WTC11 (cell line): ENCODE results near the gene HIPK2.

Source experiments
- ZNF121 ChIP-seq: sonication (generic); formaldehyde crosslinking; IDR thresholded peaks from 2 replicates; pipeline ENCODE4 v1.8.0; 2023; ENCODE audit warnings: missing genetic modification reagents
- TF ChIP-seq, protein P1 (sequence below): fragments of 200-600 bp; IDR thresholded peaks from 2 replicates; pipeline ENCODE4 v1.8.0; 2022; ENCODE audit warnings: antibody characterized with exemption
- TF ChIP-seq, protein P2 (sequence below): sonication (generic); formaldehyde crosslinking; IDR thresholded peaks from 2 replicates; pipeline ENCODE4 v1.8.1; 2023; ENCODE audit warnings: mild to moderate bottlenecking, missing genetic modification reagents
- TF ChIP-seq, protein P3 (sequence below): sonication (generic); formaldehyde crosslinking; IDR thresholded peaks from 2 replicates; pipeline ENCODE4 v1.8.0; 2022; ENCODE audit warnings: mild to moderate bottlenecking, missing genetic modification reagents
- TF ChIP-seq, protein P4 (sequence below): sonication (generic); formaldehyde crosslinking; IDR thresholded peaks from 2 replicates; pipeline ENCODE4 v1.8.1; 2023; ENCODE audit warnings: mild to moderate bottlenecking, missing genetic modification reagents, borderline replicate concordance

DNA sequence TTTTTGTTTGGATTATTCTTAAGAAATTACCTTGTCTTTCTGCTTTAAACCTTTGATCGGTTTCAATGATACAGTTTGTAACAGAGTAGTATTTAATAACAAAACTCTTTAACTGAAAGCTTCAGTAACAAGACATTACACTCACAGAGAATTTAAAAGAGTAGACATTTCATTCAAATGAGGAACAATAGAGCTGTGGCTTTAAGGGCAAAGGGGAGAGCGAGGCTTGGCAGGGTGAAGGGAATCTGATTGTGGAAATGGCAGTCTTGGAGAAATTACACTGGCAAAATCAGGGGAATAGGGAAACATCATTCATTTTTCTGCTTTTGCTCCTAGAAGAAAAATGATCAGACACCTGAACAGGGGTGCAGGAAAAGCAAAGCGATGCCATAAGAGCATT is 5.1 kb upstream of the HIPK2 start:
- TF ChIP-seq ZNF121 (CRISPR knock-in tag), result no peak
- TF ChIP-seq, protein P1, sequence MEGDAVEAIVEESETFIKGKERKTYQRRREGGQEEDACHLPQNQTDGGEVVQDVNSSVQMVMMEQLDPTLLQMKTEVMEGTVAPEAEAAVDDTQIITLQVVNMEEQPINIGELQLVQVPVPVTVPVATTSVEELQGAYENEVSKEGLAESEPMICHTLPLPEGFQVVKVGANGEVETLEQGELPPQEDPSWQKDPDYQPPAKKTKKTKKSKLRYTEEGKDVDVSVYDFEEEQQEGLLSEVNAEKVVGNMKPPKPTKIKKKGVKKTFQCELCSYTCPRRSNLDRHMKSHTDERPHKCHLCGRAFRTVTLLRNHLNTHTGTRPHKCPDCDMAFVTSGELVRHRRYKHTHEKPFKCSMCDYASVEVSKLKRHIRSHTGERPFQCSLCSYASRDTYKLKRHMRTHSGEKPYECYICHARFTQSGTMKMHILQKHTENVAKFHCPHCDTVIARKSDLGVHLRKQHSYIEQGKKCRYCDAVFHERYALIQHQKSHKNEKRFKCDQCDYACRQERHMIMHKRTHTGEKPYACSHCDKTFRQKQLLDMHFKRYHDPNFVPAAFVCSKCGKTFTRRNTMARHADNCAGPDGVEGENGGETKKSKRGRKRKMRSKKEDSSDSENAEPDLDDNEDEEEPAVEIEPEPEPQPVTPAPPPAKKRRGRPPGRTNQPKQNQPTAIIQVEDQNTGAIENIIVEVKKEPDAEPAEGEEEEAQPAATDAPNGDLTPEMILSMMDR, result no peak
- TF ChIP-seq, protein P2, sequence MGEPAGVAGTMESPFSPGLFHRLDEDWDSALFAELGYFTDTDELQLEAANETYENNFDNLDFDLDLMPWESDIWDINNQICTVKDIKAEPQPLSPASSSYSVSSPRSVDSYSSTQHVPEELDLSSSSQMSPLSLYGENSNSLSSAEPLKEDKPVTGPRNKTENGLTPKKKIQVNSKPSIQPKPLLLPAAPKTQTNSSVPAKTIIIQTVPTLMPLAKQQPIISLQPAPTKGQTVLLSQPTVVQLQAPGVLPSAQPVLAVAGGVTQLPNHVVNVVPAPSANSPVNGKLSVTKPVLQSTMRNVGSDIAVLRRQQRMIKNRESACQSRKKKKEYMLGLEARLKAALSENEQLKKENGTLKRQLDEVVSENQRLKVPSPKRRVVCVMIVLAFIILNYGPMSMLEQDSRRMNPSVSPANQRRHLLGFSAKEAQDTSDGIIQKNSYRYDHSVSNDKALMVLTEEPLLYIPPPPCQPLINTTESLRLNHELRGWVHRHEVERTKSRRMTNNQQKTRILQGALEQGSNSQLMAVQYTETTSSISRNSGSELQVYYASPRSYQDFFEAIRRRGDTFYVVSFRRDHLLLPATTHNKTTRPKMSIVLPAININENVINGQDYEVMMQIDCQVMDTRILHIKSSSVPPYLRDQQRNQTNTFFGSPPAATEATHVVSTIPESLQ (CRISPR knock-in tag), result no peak
- TF ChIP-seq, protein P3, sequence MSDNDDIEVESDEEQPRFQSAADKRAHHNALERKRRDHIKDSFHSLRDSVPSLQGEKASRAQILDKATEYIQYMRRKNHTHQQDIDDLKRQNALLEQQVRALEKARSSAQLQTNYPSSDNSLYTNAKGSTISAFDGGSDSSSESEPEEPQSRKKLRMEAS, result no peak
- TF ChIP-seq, protein P4, sequence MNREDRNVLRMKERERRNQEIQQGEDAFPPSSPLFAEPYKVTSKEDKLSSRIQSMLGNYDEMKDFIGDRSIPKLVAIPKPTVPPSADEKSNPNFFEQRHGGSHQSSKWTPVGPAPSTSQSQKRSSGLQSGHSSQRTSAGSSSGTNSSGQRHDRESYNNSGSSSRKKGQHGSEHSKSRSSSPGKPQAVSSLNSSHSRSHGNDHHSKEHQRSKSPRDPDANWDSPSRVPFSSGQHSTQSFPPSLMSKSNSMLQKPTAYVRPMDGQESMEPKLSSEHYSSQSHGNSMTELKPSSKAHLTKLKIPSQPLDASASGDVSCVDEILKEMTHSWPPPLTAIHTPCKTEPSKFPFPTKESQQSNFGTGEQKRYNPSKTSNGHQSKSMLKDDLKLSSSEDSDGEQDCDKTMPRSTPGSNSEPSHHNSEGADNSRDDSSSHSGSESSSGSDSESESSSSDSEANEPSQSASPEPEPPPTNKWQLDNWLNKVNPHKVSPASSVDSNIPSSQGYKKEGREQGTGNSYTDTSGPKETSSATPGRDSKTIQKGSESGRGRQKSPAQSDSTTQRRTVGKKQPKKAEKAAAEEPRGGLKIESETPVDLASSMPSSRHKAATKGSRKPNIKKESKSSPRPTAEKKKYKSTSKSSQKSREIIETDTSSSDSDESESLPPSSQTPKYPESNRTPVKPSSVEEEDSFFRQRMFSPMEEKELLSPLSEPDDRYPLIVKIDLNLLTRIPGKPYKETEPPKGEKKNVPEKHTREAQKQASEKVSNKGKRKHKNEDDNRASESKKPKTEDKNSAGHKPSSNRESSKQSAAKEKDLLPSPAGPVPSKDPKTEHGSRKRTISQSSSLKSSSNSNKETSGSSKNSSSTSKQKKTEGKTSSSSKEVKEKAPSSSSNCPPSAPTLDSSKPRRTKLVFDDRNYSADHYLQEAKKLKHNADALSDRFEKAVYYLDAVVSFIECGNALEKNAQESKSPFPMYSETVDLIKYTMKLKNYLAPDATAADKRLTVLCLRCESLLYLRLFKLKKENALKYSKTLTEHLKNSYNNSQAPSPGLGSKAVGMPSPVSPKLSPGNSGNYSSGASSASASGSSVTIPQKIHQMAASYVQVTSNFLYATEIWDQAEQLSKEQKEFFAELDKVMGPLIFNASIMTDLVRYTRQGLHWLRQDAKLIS, result no peak
